Hepatocyte (in vitro differentiated cells): ENCODE results near the gene ZNF423. TPM values are rescaled to one million over a fixed set of nuclear protein-coding genes. Genes with fewer than 3 reads are reported as not detected.

Source experiments
- DNase-seq: peaks from one replicate; pipeline ENCODE4 v3.0.0-alpha.2; 2016; ENCODE audit warnings: low spot score
- H2AFZ ChIP-seq: fragments of 200-600 bp; sonication (generic); 2 replicates; pipeline ENCODE4 v1.6.0; 2016; ENCODE audit warnings: antibody characterized with exemption, mild to moderate bottlenecking
- H3K27ac ChIP-seq: fragments of 200-600 bp; sonication (generic); 2 replicates; pipeline ENCODE4 v1.5.1; 2016; ENCODE audit warnings: mild to moderate bottlenecking
- H3K27me3 ChIP-seq: fragments of 200-600 bp; sonication (generic); 2 replicates; pipeline ENCODE4 v1.6.1; 2016
- H3K36me3 ChIP-seq: fragments of 200-600 bp; sonication (generic); replicated peaks from 2 replicates; pipeline ENCODE4 v1.5.1; 2016; ENCODE audit warnings: low read depth; ENCODE audit not compliant: insufficient read depth
- H3K4me1 ChIP-seq: fragments of 200-600 bp; sonication (generic); 2 replicates; pipeline ENCODE4 v1.5.1; 2016; ENCODE audit warnings: mild to moderate bottlenecking, moderate library complexity; ENCODE audit not compliant: insufficient read depth
- H3K4me2 ChIP-seq: fragments of 200-600 bp; sonication (generic); 2 replicates; pipeline ENCODE4 v1.6.0; 2016
- H3K4me3 ChIP-seq: fragments of 200-600 bp; sonication (generic); 2 replicates; pipeline ENCODE4 v1.5.1; 2016; ENCODE audit warnings: mild to moderate bottlenecking
- H3K79me2 ChIP-seq: fragments of 200-600 bp; sonication (generic); 2 replicates; pipeline ENCODE4 v1.6.0; 2017; ENCODE audit warnings: mild to moderate bottlenecking
- H3K9me2 ChIP-seq: fragments of 200-600 bp; sonication (generic); replicated peaks from 2 replicates; pipeline ENCODE4 v1.6.0; 2017; ENCODE audit warnings: mild to moderate bottlenecking; ENCODE audit not compliant: insufficient read depth
- H3K9me3 ChIP-seq: fragments of 200-600 bp; sonication (generic); 2 replicates; pipeline ENCODE4 v1.5.1; 2016; ENCODE audit warnings: low read depth, mild to moderate bottlenecking
- H4K20me1 ChIP-seq: fragments of 200-600 bp; sonication (generic); 2 replicates; pipeline ENCODE4 v1.6.0; 2016; ENCODE audit warnings: mild to moderate bottlenecking; ENCODE audit not compliant: insufficient read depth, poor library complexity, severe bottlenecking
- EZH2 ChIP-seq: fragments of 200-600 bp; sonication (generic); IDR thresholded peaks from 2 replicates; pipeline ENCODE4 v1.6.1; 2016; ENCODE audit warnings: antibody characterized with exemption, mild to moderate bottlenecking, borderline replicate concordance
- EZH2phosphoT487 ChIP-seq: fragments of 200-600 bp; sonication (generic); IDR thresholded peaks from one replicate; pipeline ENCODE4 v1.6.1; 2018; ENCODE audit warnings: antibody characterized with exemption, mild to moderate bottlenecking, low read depth, moderate library complexity; ENCODE audit not compliant: unreplicated experiment, severe bottlenecking
- WGBS: methylation state at CpG from one replicate; pipeline ENCODE4 v1.1.6; 2016; ENCODE audit warnings: low lambda C conversion rate; ENCODE audit errors: missing lambda C conversion rate; 5-methylcytosine and 5-hydroxymethylcytosine counted together
- polyA plus RNA-seq: library from polyadenylated mRNA; unstranded; fragments of >200 nt; fragmentation: Nextera tagmentation; extraction: Ambion mirVana; gene quantifications from 2 replicates; pipeline ENCODE4 v1.2.1, GENCODE V29; 2016
- total RNA-seq: library from RNA; depleted of rRNA; stranded (reverse); fragments of >200 nt; gene quantifications from 2 replicates; pipeline ENCODE4 v1.2.3, GENCODE V29; 2014
- TF ChIP-seq, protein P1 (sequence below): fragments of 200-600 bp; sonication (generic); IDR thresholded peaks from 2 replicates; pipeline ENCODE4 v1.5.1; 2016; ENCODE audit warnings: antibody characterized with exemption, mild to moderate bottlenecking; ENCODE audit not compliant: poor library complexity

ZNF423 gene
- total and polyA plus RNA-seq, 2 experiments from 2014 or later = 9.6 to 11.8 TPM

DNA sequence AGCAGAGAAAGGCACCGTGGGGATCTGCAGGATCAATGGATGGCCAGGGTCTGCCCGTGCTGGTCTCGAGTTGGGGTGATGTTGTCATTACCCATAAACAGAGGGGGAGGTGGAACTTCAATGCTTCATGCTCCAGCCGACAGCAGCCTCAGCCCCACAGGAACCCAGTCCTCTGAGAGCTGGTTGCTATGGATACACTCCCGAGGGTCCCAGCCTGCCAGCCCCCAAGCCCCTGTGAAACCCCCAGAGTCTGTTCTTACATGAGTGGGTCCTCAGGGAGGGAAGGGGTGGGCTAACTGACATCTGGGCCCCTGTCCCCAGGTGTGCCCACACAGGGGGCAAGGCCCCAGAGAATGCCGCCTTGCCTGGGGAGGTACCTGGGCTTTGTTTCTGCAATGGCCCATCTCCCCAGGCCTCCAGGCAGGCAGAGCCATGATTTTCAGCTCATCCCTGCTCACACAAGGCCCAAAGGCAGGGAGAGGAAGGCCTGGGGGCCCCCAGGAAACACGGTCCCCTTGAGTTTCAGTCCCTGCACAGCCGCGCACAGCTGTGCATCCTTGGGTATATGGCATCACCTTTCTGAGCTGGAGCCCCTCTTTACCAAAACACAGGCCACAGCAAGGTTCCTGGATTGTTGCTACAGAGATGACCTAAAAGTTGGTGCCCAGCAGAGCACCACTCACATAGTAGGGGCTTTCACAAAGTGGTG is 223.7 kb downstream of the ZNF423 start:
- H3K79me2 ChIP-seq = peaks cover 3% of the 10 kb centered on the region
- TF ChIP-seq EZH2phosphoT487 (no peak), EZH2 (no peak)
- TF ChIP-seq, protein P1, sequence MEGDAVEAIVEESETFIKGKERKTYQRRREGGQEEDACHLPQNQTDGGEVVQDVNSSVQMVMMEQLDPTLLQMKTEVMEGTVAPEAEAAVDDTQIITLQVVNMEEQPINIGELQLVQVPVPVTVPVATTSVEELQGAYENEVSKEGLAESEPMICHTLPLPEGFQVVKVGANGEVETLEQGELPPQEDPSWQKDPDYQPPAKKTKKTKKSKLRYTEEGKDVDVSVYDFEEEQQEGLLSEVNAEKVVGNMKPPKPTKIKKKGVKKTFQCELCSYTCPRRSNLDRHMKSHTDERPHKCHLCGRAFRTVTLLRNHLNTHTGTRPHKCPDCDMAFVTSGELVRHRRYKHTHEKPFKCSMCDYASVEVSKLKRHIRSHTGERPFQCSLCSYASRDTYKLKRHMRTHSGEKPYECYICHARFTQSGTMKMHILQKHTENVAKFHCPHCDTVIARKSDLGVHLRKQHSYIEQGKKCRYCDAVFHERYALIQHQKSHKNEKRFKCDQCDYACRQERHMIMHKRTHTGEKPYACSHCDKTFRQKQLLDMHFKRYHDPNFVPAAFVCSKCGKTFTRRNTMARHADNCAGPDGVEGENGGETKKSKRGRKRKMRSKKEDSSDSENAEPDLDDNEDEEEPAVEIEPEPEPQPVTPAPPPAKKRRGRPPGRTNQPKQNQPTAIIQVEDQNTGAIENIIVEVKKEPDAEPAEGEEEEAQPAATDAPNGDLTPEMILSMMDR = no peak
- H3K27me3 ChIP-seq = no peaks in the 10 kb centered on the region
- H3K9me2 ChIP-seq = no peaks in the 10 kb centered on the region
- H3K4me2 ChIP-seq = peak overlapping the region; percentile 38
- H4K20me1 ChIP-seq = no peaks in the 10 kb centered on the region
- no peak overlapping the region for H3K4me3 ChIP-seq
- no peaks in the 10 kb centered on the region for H3K36me3 ChIP-seq
- peaks cover 7% of the 10 kb centered on the region for H3K4me1 ChIP-seq
- no peaks in the 10 kb centered on the region for H3K9me3 ChIP-seq
- H3K27ac ChIP-seq = peak overlapping the region; percentile 61
- no peak for DNase-seq
- no peak overlapping the region for H2AFZ ChIP-seq
- WGBS = 91% methylated on average over 9 of the region's 9 CpGs

DNA sequence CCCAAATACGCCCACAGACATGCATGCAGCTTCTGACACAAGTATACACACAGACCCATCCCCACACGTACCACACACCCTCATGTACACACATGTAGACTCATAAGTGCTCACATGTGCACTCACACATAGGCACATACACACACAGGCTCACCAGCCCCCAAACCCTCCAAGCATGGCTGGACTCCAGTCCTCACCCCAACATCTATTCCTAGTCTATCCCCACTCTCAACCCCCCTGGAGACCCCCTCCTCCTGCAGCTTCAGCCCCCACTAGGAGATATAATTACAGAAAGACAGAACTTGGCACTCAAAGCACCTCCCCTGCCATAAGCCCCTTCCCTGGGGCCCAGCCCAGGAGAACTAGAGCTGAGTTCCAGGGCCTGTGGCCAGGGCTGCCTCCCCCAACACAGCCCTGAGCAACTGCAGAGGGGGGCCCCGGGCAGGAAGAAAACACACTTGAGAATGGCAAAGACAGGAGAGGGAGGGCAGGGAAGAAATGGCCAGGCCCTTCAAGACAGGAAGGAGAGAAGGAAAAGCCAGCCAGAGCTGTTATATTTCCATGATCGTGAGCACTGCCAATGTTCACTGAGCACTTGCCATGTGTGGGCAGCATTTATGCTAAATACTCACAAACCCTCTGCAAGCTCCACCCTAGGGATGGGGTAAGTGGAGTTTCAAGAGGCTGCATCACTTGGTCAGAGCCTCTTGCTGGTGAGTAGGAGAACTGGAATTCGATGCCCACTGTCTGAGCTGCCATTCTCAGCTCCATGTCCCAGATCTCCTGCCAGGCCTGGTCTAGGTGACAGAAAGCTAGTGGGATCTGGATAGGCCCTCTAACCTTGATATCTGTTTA is 224.5 kb downstream of the ZNF423 start:
- Histone ChIP-seq H3K4me2 (peak overlapping the region; percentile 38), H2AFZ (no peak overlapping the region), H3K4me3 (no peak overlapping the region), H3K27ac (peak overlapping the region; percentile 61), H3K36me3 (no peaks in the 10 kb centered on the region), H3K27me3 (no peaks in the 10 kb centered on the region), H3K4me1 (peaks cover 7% of the 10 kb centered on the region), H3K79me2 (peaks cover 3% of the 10 kb centered on the region), H3K9me2 (no peaks in the 10 kb centered on the region), H3K9me3 (no peaks in the 10 kb centered on the region), H4K20me1 (no peaks in the 10 kb centered on the region)
- WGBS = 65% methylated on average over 5 of the region's 5 CpGs
- TF ChIP-seq, protein P1 = no peak
- TF ChIP-seq EZH2 = no peak
- TF ChIP-seq EZH2phosphoT487 = no peak
- DNase-seq = peak; percentile 51

DNA sequence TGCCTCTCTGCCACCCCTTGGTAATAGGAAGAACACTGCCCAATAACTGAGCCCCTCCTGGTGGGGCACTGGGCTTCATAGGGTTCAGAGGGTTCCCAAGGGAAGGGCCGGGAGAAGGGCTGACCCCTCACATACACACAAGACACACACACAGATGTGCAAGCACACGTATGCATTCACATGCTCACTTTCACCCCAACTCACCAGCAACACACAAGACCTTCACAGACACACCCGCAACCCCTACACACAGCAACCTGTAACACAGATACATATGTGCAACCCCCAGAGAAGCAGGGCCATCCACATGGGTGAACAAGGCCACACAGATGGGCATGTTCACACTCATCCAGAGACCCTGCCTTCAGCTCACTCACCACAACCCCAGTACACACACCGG is 225.1 kb downstream of the ZNF423 start:
- Histone ChIP-seq H3K27me3 (no peaks in the 10 kb centered on the region), H3K79me2 (peaks cover 3% of the 10 kb centered on the region), H2AFZ (no peak overlapping the region), H3K9me2 (no peaks in the 10 kb centered on the region), H3K4me2 (no peak overlapping the region), H4K20me1 (no peaks in the 10 kb centered on the region), H3K36me3 (no peaks in the 10 kb centered on the region), H3K4me3 (no peak overlapping the region), H3K4me1 (peaks cover 7% of the 10 kb centered on the region), H3K9me3 (no peaks in the 10 kb centered on the region), H3K27ac (peak overlapping the region; percentile 48)
- no peak for TF ChIP-seq EZH2
- TF ChIP-seq, protein P1 = no peak
- no peak for TF ChIP-seq EZH2phosphoT487
- no peak for DNase-seq
- WGBS = 95% methylated on average over 4 of the region's 4 CpGs
